GM12872 (cell line): Measurements from ENCODE around the gene TMEM30A.

Source experiments
- TF ChIP-seq, protein P1 (sequence below): IDR thresholded peaks from 3 replicates; pipeline ENCODE4 v1.5.1; 2011; ENCODE audit warnings: low read depth, mild to moderate bottlenecking, low read length, moderate library complexity; ENCODE audit not compliant: insufficient read depth

Gene TMEM30A

DNA sequence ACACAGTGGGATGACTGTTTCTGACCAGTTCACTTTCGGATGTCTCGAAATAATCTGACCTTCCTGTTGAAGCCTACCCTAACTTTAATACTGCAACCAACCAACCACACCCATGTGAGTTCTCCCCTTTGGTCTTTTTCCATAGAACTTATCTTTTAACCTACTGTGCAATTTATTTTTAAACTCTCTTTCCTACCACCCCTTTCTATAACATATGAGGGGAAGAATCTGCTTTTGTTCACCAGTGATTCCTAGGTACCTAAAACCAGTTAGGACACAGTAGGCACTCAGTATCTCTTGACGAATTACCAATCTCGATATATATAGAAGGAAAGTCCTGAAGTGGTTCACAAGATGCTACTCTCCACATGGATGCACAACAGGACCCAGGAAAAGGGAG lies 48.0 kb downstream of the TMEM30A start:
- TF ChIP-seq, protein P1, sequence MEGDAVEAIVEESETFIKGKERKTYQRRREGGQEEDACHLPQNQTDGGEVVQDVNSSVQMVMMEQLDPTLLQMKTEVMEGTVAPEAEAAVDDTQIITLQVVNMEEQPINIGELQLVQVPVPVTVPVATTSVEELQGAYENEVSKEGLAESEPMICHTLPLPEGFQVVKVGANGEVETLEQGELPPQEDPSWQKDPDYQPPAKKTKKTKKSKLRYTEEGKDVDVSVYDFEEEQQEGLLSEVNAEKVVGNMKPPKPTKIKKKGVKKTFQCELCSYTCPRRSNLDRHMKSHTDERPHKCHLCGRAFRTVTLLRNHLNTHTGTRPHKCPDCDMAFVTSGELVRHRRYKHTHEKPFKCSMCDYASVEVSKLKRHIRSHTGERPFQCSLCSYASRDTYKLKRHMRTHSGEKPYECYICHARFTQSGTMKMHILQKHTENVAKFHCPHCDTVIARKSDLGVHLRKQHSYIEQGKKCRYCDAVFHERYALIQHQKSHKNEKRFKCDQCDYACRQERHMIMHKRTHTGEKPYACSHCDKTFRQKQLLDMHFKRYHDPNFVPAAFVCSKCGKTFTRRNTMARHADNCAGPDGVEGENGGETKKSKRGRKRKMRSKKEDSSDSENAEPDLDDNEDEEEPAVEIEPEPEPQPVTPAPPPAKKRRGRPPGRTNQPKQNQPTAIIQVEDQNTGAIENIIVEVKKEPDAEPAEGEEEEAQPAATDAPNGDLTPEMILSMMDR: no peak

GRCh38 chr6:75235271-75235670 lies 49.3 kb downstream of the TMEM30A start:
- TF ChIP-seq, protein P1: no peak

DNA sequence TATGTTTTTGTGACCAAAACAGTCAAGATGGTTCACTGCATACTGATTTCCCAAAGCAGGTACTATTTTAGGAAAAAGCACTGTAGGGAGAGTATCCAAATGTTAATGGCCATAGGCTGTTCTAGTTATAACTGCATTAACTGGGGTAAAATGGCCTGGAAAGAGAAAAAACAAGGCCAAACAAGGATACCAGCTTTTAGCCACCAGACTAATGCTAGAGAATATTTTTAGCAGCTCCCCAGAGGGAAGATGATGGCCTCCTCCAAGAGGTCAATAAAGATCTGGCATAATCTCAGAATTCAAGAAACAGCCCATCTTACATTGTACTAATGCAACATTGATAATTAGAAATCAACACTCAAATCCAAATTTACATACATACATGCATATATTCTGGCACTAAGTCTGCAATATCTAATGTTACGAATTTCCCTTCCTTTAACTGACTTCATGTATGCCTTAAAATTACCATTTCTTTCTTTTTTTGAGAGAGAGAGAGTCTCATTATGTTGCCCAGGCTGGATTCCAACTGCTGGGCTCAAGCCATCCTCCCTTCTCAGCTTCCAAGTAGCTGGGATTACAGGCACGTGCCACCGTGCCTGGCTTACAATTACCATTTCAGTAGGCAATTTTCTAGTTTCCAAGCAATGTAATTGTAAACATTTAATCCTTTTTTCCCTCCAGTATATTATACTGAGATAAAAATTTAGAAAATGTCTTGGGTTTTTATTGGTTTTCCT lies 50.3 kb downstream of the TMEM30A start:
- TF ChIP-seq, protein P1: no peak

DNA sequence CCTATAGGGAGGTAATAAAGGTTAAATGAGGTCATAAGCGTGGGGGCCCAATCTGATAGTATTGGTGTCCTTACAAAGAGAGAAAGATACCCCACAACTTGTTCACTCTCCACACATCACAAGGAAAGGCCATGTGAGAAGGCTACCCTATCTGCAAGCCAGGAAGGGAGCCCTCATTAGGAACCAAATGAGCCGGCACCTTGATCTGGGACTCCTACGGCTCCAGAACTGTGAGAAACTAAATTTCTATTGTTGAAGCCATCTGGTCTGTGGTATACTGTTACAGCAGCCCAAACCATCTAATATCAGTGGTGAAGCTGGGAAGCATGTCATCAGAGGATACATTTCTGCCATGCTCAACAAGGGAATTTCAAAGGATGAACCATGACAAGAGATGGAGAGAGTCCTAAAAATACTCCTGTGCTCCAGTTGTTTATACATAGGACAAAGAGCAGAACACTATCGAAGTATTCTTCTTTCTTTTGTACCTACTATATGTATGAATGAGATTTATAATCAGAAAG lies 51.4 kb downstream of the TMEM30A start:
- TF ChIP-seq, protein P1: no peak

- TF ChIP-seq, protein P1: peak; percentile 39
Measured at GRCh38 chr6:75230484-75231325, 53.9 kb downstream of the TMEM30A start.

- TF ChIP-seq, protein P1: no peak
Measured at GRCh38 chr6:75224303-75224926, 60.2 kb downstream of the TMEM30A start.

DNA sequence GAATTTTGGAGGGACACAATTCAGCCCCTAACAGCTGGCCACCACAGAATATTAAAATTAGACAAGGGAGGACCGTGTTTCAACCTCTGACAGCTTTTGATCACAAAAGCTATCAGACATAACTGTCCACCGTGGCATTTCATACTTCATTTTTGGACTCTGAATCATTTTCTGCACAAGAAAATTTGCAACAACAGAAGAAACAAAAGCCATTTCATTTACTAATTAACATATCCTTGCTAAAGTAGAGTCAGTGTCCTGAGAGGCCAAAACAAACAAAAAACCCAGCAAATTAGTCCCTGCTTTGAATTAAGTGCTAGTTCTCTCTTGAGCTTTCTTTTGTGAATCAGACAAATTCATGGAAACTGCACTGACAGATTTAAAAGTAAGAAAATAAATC lies 61.2 kb downstream of the TMEM30A start:
- TF ChIP-seq, protein P1: no peak
